ENCODE measurements around the gene SEMA4A. TPM values are rescaled to one million over a fixed set of nuclear protein-coding genes. Genes with fewer than 3 reads are reported as not detected.
A peak's percentile ranks its signal among the peaks of the same experiment; 100 is the strongest.

SEMA4A gene
- total and polyA plus RNA-seq, 2 of the 8 experiments (the other 6 are each of a cell fraction or from before 2014, with no cell fraction given), result 7.3 to 10.6 TPM

- TF ChIP-seq ASH2L (IDR thresholded peaks at IDR 0.05; ENCODE audit: low read length) (peak; percentile 42), BACH1 (IDR thresholded peaks at IDR 0.05; ENCODE audit: low read length) (peak; percentile 49), SIRT6 (IDR thresholded peaks at IDR 0.05; ENCODE audit: low read length) (no peak), RAD21 (IDR thresholded peaks at IDR 0.05 in 1 of 2, conservative IDR thresholded peaks at IDR 0.05 in 1 of 2; ENCODE audit: low read depth in 2 of 2, low read length in 2 of 2) (peak in 1 of 2 experiments; percentile 4; a peak in 1 of 4 replicates)
Observed at GRCh38 chr1:156123356-156124196, 29.8 kb upstream of the SEMA4A start (continued).
